Right lobe of liver (tissue), 4 donors: Measurements from ENCODE around the gene RASSF1.

Experiments used
- POLR2A ChIP-seq: fragments of 450-650 bp; IDR thresholded peaks from one replicate; pipeline ENCODE4 v1.6.1; 2017; ENCODE audit warnings: antibody characterized with exemption, mild to moderate bottlenecking
- TF ChIP-seq, protein P1 (sequence below), 4 donors: fragments of 200-600 bp in 3 of 4; fragments of 450-650 bp in 1 of 4; IDR thresholded peaks; one replicate each; pipeline versions ENCODE4 v1.5.1 to v1.8.0; 2016 to 2022; ENCODE audit warnings: antibody characterized with exemption in 4 of 4, mild to moderate bottlenecking in 2 of 4
- donor health status: DM: no; HTN: no; CAD: no.
- donor health status: DM: no; HTN: no; CAD: no.
- donor health status: DM: no; HTN: yes; CAD: no.

GRCh38 chr3:50357481-50357880 lies 16.8 kb upstream of the RASSF1 start:
- TF ChIP-seq, protein P1, sequence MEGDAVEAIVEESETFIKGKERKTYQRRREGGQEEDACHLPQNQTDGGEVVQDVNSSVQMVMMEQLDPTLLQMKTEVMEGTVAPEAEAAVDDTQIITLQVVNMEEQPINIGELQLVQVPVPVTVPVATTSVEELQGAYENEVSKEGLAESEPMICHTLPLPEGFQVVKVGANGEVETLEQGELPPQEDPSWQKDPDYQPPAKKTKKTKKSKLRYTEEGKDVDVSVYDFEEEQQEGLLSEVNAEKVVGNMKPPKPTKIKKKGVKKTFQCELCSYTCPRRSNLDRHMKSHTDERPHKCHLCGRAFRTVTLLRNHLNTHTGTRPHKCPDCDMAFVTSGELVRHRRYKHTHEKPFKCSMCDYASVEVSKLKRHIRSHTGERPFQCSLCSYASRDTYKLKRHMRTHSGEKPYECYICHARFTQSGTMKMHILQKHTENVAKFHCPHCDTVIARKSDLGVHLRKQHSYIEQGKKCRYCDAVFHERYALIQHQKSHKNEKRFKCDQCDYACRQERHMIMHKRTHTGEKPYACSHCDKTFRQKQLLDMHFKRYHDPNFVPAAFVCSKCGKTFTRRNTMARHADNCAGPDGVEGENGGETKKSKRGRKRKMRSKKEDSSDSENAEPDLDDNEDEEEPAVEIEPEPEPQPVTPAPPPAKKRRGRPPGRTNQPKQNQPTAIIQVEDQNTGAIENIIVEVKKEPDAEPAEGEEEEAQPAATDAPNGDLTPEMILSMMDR (IDR thresholded peaks at IDR 0.05), result no peak
- no peak for TF ChIP-seq POLR2A
